Measurements from ENCODE around the gene TMEM14B.

TMEM14B gene

DNA sequence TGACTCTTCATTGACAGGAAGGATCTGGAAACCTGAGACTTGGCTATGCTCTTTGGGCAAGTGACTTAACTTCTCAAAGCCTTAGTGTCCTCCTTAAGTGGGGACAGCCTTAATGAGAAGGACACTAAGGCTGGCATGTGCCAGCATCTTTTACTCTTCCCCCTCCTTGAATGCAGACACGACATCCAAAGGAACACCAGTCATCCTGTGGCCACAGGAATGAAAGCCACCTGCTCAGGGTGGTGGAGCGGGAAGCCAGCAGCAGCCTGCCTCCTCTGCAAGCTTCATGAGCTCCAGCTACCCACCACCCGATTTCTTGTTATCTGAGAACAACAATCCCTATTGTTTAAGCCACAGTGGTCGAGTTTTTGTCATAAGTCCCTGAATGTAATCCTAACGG, 44.5 kb downstream of the TMEM14B start:
- no peak overlapping the region for H3K27ac ChIP-seq (ENCODE audit: low read length)
- no peaks in the 10 kb centered on the region for H3K27me3 ChIP-seq (ENCODE audit: control insufficient read depth, insufficient read depth, low read length)
- H3K36me3 ChIP-seq (ENCODE audit: control insufficient read depth, low read depth, low read length) = peaks cover 5% of the 10 kb centered on the region
- H3K4me3 ChIP-seq (ENCODE audit: low read length) = no peak overlapping the region
- H3K9ac ChIP-seq (ENCODE audit: low read length) = no peak overlapping the region
- no peaks in the 10 kb centered on the region for H3K4me1 ChIP-seq (ENCODE audit: control insufficient read depth, low read depth, low read length)
- no peaks in the 10 kb centered on the region for H3K9me3 ChIP-seq (ENCODE audit: control insufficient read depth, low read depth, low read length)

DNA sequence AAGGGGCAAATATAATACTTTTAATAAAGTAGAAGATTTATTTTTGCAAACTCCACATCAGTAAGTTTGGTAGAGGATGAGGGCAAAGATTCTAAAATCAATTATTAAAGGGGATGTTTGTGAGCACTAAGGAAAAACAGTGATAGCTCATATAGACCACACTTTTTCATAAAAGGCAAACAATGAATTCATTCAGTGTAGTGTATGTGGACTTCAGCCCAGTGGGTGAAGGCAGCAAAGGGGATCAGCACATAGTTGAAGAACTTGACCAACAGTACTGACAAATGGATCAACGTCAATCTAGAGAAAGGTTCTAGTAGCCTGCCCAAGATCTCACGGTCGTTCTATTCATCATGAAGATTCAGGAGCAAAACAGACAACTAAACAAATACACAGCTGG, 45.4 kb downstream of the TMEM14B start:
- no peak overlapping the region for H3K4me3 ChIP-seq (ENCODE audit: low read length)

DNA sequence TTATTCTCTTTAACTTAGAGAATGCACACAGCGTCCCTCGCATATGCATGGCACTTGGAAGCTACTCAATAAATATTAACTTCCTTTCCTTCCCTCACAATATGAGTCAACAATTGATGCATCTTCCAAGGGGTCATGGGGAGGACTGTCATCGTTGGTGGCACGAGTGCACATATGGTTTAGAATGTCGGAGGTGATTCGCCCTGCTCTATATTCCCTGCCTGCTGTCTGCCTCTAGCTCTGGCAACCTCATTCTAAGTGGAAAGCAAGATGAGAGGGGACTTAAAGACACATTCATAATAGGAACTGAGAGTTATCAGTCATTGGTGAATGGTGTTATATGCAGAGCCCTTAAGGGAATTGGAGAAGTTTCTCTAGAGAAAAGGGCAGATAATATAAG, 46.1 kb downstream of the TMEM14B start:
- no peaks in the 10 kb centered on the region for H3K27me3 ChIP-seq (ENCODE audit: control insufficient read depth, insufficient read depth, low read length)
- no peaks in the 10 kb centered on the region for H3K4me1 ChIP-seq (ENCODE audit: control insufficient read depth, low read depth, low read length)
- H3K9me3 ChIP-seq (ENCODE audit: control insufficient read depth, low read depth, low read length) = no peaks in the 10 kb centered on the region
- H3K4me3 ChIP-seq (ENCODE audit: low read length) = no peak overlapping the region
- peaks cover 5% of the 10 kb centered on the region for H3K36me3 ChIP-seq (ENCODE audit: control insufficient read depth, low read depth, low read length)
- H3K9ac ChIP-seq (ENCODE audit: low read length) = no peak overlapping the region
- H3K27ac ChIP-seq (ENCODE audit: low read length) = no peak overlapping the region

More for the DNA sequence above, 45.4 kb downstream of the TMEM14B start:
- Histone ChIP-seq H3K4me1 (ENCODE audit: control insufficient read depth, low read depth, low read length) (no peaks in the 10 kb centered on the region), H3K36me3 (ENCODE audit: control insufficient read depth, low read depth, low read length) (peaks cover 5% of the 10 kb centered on the region), H3K27ac (ENCODE audit: low read length) (no peak overlapping the region), H3K9ac (ENCODE audit: low read length) (no peak overlapping the region), H3K9me3 (ENCODE audit: control insufficient read depth, low read depth, low read length) (no peaks in the 10 kb centered on the region), H3K27me3 (ENCODE audit: control insufficient read depth, insufficient read depth, low read length) (no peaks in the 10 kb centered on the region)

DNA sequence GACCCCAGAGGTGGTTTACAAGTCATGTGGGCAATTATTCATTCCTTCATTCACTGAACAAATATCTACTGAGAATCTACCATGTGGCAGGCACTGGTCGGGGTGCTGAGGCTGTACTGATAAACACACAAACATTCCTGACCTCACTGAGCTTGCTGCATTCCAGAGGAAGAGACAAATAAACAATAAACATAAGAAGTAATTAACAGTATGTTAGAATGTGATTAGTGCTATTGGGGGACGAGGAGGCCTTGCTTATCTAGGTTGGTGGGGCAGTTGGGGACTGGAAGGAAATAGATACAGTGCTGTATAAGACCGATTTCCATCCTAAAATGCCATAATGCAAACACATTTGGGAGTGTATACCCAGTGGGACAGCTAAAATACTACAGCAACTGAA, 46.6 kb downstream of the TMEM14B start:
- Histone ChIP-seq H3K27ac (ENCODE audit: low read length) (no peak overlapping the region), H3K4me3 (ENCODE audit: low read length) (no peak overlapping the region), H3K9me3 (ENCODE audit: control insufficient read depth, low read depth, low read length) (no peaks in the 10 kb centered on the region), H3K4me1 (ENCODE audit: control insufficient read depth, low read depth, low read length) (no peaks in the 10 kb centered on the region), H3K36me3 (ENCODE audit: control insufficient read depth, low read depth, low read length) (no peaks in the 10 kb centered on the region), H3K27me3 (ENCODE audit: control insufficient read depth, insufficient read depth, low read length) (no peaks in the 10 kb centered on the region), H3K9ac (ENCODE audit: low read length) (no peak overlapping the region)

DNA sequence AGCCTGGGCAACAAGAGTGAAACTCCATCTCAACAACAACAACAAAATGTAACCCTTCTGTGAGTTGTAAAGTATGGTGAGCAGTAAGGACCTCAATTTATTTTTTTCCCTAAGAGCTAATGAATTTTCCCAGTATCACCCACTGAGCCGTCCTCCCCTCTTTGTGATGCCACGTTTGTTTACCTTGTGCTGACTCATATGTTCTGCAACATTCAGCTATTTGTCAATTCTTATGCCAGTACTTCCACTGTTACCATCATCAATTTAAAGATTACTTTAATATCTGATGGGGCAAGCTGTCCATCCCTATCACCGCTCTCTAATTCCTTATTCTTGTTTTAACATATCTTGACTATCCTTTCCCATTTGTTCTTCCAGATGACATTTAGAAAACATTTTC, 53.2 kb downstream of the TMEM14B start:
- Histone ChIP-seq H3K9me3 (ENCODE audit: control insufficient read depth, low read depth, low read length) (no peaks in the 10 kb centered on the region), H3K27ac (ENCODE audit: low read length) (no peak overlapping the region), H3K4me1 (ENCODE audit: control insufficient read depth, low read depth, low read length) (no peaks in the 10 kb centered on the region), H3K4me3 (ENCODE audit: low read length) (no peak overlapping the region), H3K36me3 (ENCODE audit: control insufficient read depth, low read depth, low read length) (no peaks in the 10 kb centered on the region), H3K9ac (ENCODE audit: low read length) (no peak overlapping the region), H3K27me3 (ENCODE audit: control insufficient read depth, insufficient read depth, low read length) (no peaks in the 10 kb centered on the region)

DNA sequence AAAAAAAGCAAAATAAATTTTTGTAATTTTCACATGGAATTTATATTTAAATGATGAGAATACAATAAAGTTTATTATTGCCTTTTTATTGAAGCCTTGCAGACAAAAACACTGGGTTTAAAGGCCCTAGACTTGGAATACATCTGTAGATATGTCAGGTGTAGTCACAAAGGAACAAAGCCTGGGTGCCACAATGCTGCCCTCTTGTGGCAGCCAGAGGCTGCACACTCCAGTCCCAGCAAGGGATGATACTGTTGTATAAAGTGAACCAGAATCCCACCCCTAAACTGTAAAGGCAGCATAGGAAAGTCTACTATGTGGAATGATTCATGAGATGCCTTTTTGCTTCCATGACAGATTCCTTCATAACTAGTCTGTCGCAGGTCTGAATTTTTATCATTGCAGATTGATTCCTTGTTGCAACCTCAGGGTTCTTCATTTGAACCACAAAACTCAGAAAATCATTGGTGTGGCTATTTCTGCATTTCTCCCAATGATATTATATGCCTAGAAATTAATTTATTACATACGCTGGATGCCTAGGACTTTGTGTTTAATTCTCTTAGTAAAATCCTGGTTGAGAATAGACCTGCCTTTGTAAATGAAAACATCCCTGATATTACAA, 53.7 kb downstream of the TMEM14B start:
- Histone ChIP-seq H3K36me3 (ENCODE audit: control insufficient read depth, low read depth, low read length) (no peaks in the 10 kb centered on the region), H3K9ac (ENCODE audit: low read length) (no peak overlapping the region), H3K9me3 (ENCODE audit: control insufficient read depth, low read depth, low read length) (no peaks in the 10 kb centered on the region), H3K4me1 (ENCODE audit: control insufficient read depth, low read depth, low read length) (no peaks in the 10 kb centered on the region), H3K27ac (ENCODE audit: low read length) (no peak overlapping the region), H3K4me3 (ENCODE audit: low read length) (no peak overlapping the region), H3K27me3 (ENCODE audit: control insufficient read depth, insufficient read depth, low read length) (no peaks in the 10 kb centered on the region)
